ENCODE measurements around the gene RHEB. TPM values are rescaled to one million over a fixed set of nuclear protein-coding genes. Genes with fewer than 3 reads are reported as not detected.

RHEB gene
- total RNA-seq, 1 donor from 2014 or later = 68.3 TPM

DNA sequence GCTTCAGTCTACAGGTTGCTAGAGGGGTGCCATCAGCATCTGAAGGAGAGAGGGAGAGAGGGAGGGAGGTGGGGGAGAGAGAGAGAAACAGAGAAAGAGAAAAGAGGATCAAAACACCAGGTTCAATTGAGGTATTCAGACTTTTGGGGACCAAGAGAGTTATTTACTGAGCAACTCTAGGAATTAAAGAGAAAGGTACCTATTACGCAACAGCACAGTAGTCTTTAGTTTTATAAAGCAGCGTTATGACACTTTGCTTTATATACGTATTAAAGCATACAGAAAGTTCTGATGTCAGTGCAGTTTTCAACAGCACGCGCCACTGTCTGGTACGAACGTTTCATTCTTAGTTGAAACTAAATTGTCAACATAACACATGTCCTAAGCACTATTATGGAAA lies 41.8 kb downstream of the RHEB start:
- intact Hi-C loops (cut with micrococcal nuclease) = no loop called here

DNA sequence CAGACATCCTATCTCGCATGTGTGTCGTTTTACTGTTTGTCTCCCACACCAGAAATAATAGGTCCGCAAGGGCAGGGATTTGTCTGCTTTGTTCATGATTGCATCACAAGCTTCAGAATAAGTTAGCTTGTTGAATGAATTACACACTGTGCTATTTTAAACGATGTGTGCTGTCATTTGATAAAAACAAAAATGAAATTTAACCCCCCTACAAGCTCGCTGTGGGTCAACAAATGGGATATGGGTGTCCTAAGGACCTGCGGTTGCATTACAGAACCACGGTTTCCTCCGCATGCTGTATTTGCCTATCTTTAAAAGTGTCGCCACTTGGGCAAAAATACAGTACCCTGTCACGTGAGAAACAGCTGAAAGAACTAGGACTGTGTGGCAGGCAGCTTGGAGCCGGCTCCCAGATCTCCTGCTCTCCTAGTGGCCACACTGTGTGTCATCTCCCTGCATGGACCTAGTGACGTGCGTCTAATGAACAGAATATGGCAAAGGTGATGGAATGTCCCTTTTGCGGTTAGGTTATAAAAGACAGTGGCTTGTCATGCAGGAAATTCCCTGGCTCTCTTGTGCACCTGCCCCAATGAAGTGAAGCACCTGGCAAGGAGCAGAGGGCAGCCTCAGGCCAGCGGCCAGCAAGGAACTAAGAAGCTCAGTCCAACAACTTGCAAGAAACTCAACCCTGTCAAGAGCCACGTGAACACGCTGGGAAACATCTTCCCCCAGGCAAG lies 46.9 kb downstream of the RHEB start:
- intact Hi-C loops (cut with micrococcal nuclease) = loop anchor here (5.0 kb wide), 1 partner anchor 159 kb away; no protein-coding TSS in a partner anchor

DNA sequence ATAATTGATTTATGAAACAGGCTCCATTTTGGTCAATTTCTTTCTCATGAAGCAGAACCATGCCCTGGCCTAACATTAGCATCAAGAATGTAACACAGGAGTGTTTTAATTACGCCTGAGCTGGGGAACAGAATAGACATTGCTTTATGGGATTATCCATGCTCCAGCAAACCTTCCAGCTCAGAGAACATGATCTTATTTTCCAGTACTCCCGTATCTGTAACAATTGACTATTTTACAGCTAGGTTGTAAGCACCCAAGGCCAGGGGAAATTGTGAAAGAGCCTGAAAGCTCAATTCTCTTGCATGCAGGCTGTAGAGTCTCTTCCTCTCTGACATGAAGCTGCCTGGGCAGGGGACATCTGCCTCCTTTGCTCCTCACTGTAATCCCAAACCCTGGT lies 49.0 kb downstream of the RHEB start:
- intact Hi-C loops (cut with micrococcal nuclease) = loop anchor here (2.0 to 5.0 kb wide), 2 partner anchors 48 to 162 kb away; partner anchors contain the start of gene RHEB

DNA sequence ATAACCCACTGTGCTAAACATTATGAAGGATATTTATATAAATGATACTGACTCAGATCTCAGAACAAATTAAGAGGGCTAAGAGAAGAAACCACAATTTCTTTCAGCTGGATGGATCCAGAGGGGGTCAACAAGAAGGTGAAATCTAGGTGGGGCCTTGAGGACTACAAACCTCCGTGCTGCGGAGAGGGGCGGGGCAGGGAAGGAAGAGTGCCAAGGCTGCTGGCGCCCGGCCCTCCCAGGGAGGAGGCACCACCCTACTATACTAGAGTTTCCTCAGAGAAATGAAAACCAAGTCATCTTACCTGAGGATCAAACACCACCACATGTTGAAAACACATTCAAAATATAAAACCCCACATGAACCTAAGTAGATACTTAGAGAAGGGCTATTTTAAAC lies 50.4 kb downstream of the RHEB start:
- intact Hi-C loops (cut with micrococcal nuclease) = no loop called here

DNA sequence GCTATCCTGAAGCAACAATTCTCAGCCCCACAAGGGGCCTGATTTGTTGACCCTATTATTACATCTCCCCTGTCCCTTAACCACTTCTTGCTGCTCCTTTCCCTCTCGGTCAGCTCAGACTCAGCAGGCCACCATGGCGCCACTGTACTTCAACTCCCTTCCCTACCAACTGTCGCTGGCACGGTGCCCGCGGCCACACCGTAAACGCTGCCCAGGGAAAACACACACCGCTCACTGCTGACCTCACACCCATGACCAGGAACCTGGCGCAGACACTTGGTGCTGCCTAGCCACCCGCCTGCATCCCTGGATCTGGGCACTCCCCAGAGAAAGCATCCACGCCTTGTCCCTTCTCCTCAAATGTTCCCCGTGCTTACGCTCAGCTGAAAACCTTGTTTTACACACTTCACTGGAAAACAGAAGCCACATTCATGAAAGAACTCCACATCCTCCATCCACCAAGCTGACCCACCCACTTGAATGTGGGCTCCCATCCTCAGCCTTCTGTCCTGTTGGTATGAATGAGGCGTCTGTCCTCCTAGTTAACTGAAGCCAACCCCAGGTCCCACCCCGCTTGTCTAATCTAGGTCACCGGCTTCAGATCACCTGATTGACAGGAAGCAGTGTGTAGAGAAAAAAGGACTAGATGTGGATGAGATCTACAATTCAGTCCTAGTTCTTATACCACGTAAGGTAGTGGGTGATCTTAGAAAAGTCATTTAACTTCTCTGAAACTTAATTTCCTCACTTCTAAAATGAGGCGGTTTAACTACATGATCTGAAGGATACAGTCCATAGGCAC lies 51.3 kb downstream of the RHEB start:
- intact Hi-C loops (cut with micrococcal nuclease) = no loop called here

DNA sequence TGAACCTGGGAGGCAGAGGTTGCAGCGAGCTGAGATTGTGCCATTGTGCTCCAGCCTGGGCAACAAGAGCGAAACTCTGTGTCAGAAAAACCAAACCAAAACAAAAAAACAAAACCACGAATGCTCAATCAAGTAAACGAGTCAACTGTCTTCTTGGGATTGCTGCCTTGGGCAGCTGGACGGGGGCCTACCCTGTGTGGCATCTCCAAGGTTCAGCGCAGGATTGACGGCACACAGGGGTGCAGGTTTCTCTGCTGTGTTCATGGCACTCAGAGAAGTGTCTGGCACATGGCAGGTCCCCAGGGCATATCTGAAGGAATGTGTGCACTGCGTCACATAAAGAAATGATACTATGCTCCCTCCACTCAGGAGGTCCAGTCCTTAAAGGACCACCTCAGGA lies 54.5 kb downstream of the RHEB start:
- intact Hi-C loops (cut with micrococcal nuclease) = no loop called here

DNA sequence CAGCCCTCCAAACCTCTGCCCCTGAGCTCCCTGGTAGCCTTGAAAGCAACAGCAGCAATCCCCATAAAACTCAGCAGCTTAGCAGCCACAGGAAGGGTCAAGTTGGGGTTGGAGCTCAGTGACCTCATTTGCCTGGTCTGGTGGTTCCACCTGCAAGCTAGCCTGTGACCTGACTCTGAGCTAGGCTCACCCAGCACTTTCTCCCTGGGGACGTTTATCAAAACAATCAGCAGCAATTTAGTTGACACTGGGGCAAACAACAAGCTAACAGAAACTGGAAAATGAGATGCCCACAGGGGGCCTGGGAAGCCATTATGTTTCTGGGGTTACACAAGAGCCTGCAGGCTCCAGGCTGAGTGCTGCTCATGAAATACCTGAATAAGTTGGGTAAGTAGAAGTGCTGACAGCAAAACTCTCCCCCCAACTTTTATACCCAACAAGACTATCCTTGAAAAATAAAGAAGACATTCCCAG lies 57.4 kb downstream of the RHEB start:
- intact Hi-C loops (cut with micrococcal nuclease) = no loop called here

DNA sequence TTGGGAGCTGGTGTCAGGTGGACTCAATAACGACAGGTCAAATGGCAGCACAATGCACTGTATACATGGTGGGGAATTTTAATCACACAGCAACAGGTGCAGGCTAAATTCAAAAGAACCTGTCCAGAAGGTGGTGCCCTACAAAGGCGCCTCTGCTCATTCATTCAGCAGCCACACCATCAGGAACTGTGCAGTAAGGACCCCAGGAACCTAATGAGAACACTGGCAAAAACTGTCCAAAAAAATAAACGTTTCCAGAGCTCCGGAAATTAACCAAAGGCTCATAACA lies 57.8 kb downstream of the RHEB start:
- intact Hi-C loops (cut with micrococcal nuclease) = no loop called here

DNA sequence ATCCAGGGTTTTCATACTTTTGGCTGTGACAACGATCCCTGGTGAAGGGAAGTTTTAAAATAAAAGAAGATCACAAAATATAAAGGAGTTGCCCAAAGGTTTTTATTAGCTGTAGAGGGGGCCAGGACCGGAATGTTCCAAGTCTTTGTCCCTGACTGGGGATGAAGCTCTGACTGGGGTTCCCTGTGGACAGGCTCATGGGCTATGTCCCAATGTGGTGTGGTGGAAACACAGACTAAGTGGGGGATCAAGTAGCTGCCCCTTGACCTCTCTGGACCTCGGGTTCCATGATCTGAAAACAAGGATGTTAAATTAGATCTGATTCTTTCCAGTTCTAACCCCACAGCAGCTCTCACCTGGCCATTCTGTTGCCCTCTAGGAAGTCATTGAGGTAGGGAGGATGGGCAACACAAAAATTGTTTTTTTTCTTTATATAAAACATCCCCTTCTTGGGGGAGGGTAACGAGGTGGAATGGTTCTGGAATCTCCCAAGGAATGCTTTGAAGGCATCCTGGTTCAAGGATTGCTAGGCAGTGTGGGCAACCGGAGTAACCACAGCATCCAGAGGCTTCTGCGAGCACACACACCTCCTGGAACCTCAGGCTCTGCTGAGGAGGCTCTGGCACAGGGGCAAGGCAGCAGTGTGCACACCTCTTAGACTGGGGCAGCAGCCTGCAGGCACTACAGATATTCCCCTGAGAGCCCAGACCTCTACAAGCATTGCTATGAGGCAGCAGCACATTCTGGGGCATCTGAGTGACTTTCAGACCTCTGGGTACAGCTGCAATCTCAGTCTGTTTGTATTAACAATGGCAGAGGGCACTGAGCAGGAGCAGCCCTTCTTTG lies 58.4 kb downstream of the RHEB start:
- intact Hi-C loops (cut with micrococcal nuclease) = no loop called here

DNA sequence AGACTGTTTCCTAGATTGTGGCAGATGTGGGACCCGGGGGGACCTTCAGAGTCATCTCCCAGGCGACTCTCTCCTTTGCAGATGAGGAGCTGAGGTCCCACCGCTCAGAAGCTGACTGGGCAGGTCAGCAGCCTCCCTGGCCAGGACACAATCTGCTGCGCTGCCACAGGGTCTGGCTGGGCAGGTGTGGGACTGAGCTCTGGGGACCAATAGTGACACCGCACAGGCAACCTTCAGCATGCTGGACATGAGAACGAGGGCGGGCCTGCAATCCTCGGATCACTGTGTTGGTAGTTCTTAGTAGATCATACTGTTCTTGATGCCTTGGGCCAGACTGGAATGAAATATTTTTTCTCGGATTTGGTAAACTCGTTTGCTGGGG lies 59.2 kb downstream of the RHEB start:
- intact Hi-C loops (cut with micrococcal nuclease) = no loop called here

DNA sequence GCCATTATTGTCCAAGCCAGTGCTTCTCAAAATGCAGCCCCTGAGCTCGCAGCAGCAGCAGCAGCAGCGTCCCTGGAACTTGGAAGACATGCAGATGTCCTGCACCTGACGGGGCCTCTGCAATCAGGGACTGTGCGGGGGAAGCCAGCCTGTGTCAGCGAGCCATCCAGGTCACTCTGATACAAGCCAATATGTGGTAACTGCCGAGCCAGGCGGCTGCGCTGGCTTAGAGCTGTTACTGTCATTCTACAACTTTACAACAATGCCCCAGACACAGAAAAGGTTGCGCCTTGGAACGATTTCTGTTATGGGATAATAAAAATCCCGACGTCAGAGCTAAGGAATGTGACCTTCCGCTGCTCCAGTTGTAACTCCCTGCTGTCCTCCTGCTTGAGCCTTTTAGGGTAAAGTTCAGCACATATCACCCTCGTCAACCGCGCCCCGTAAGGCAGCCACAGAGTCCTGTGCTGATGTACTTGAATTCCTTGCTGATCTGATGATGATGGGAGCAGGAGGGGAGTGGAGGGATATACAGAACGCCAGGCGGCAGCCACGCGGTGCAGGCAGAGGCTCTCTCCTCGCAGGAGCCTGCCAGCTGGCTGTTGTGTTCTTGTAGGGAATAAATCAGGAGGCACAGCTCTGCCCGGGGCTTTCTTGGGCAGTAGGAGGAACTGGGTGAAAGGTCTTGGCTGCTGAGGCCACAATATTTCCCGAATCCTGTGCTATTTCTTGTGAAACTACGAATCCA lies 59.8 kb downstream of the RHEB start:
- intact Hi-C loops (cut with micrococcal nuclease) = no loop called here

DNA sequence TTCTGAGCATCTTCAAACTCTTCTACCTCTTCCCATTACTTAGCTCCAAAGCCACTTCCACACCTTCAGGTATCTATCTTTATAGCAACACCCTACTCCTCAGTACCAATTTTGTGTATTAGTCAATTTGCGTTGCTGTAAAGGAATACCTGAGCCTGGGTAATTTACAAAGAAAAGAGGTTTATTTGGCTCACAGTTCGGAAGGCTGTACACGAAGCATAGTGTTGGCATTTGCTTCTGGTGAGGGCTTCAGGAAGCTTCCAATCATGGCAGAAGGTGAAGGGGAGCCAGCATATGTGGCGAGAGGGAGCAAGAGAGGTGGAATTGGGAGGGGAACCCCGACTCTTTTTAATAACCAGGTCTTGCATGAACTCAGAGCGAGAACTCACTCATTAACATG lies 62.2 kb downstream of the RHEB start:
- intact Hi-C loops (cut with micrococcal nuclease) = no loop called here

DNA sequence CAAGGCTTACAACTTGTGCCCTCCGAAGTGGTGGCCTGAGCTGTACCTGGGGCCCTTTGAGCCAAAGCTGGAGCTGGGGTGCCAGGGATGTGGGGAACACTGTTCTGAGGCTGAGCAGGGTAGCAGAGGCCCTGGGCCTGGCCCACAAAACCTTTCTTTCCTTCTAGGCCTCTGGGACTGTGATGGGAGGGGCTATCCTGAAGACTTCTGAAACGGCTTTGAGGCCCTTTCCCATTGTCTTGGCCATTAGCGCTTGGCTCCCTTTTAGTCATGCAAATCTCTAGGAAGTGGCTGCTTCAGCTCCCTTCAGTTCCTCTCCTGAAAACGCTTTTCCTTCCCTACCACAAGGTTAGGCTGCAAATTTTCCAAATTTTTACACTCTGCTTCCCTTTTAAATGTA lies 62.9 kb downstream of the RHEB start:
- intact Hi-C loops (cut with micrococcal nuclease) = no loop called here

DNA sequence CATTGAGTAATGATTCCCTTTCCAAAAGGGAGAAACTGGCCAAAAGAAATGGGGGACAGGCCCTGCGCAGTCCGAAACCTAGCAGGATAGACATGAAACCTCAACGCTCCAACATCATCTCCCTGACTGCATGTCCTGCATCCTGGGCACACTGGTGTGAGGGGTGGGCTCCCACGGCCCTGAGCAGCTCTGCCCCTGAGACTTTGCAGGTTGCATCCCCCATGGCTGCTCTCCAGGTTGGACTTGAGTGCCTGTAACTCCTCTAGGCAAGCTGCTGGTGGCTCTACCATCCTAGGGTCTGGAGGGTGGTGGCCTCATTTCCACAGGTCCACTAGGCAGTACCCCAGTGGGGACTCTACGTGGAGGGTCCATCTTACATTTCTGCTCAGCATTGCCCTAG lies 63.4 kb downstream of the RHEB start:
- intact Hi-C loops (cut with micrococcal nuclease) = no loop called here

DNA sequence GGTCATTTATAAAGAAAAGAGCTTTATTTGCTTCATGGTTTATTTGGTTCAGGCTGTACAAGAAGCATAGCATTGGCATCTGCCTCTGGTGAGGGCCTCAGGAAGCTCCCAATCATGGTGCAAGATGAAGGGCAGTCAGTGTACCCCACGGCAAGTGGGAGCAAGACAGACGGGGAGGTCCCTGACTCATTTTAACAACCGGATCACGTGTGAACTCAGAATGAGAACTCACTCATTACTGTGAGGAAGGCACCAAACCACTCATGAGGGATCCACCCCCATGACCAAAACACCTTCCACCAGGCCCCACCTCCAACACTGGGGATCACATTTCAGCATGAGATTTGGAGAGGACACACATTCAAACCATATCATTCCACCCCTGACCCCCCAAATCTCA lies 64.0 kb downstream of the RHEB start:
- intact Hi-C loops (cut with micrococcal nuclease) = no loop called here

DNA sequence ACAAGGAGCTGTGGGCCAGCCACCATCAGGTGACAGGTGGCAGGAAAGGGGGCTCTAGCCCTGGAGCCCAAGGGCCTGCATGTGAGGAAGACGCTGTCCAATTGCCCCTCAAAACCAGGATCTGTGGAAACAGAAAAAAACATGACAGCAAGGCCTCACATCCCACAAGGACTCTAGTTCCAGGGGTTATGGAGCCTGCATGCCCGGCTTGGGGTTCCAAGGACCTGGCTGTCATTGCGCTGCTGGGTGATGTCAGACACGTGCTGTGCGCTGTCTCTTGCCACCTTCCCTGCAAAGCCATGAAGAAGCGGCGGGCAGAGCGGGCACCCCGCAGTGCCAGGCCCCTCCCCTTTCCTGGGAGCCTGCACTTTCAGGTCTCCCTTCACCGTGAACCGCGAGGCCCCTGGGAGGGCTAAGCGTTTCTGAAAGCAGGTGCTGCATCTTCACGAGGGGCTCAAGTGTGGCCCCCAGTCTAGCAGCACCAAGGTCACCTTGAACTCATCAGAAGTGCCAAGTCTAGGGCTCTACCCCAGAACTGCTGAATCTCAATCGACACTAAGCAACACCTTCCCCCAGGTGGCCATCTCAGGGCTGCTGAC lies 64.7 kb downstream of the RHEB start:
- intact Hi-C loops (cut with micrococcal nuclease) = no loop called here

DNA sequence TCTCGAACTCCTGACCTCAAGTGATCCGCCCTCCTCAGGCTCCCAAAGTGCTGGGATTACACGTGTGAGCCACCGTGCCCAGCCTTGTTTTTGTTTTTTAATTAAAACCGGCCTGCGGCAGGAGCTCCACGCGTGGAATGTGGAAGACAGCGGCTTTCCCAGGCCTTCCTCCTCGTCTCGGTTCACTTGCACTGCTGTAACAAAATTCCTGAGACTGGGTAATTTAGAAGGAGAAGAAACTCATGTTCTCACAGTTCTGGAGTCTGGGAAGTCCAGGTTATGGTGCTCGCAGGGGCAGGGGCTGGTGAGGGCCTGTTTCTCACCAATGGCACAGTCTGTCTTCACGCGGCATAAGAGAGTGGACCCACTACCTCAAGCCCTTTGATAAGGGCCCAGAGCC lies 65.4 kb downstream of the RHEB start:
- intact Hi-C loops (cut with micrococcal nuclease) = no loop called here

DNA sequence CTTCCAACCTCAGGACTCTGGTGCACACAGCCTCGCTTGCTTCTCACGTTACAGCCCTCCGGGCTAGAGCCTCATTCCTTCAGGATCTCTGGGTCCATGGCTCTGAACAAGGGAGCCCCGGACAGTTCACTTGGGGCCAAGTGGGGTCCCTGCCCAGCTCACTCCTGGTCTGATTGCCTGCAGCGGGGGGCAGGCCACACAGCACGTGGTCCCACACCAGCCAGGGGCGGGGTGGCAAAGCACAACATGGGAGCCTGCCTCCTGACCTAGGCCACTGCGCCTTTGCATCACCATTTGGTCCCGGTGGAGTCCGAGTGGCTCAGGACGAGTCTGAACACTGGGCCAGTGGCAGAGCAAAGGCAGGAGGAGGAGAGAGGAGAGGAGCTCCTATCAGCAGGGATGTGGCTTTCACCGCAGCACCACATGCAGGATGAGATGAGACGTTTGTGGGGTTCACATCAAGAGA lies 66.3 kb downstream of the RHEB start:
- intact Hi-C loops (cut with micrococcal nuclease) = no loop called here

DNA sequence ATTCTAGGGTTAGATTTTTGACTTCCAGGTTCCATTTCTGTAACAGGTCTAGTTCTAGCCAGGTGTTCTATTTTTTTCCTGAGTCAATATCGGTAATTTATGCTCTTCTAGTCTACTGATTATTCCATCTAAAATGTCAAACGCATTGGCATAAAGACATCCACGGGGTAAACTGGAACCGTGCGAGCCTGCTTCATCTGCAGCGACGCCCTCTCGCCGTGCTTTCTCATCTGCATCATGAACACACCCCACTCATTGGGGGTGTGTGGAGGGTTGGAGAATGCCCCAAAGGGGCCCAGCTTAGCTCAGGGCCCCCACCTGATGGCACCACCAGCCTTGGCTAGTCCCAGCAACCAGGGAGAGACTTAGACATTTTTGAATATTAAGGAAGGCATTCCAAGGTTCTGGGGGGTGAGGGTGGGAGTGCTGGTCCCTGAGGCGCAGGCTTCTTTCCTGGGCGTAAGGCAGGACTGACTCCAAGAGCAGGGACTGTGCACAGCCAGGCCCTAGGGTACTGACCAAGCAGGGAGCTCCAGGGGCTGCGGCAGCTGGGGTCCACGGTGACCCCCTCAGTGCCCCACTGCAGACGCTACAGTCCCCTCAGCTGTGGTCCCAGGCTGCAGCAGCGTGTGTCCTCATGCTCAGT lies 66.9 kb downstream of the RHEB start:
- intact Hi-C loops (cut with micrococcal nuclease) = no loop called here
